ENCODE results near the gene MYRIP.
"Not testable (repeated sequence)": the region's sequence is repeated elsewhere in the genome, so short reads cannot be mapped to it uniquely, and the experiment has no call there.

DNA sequence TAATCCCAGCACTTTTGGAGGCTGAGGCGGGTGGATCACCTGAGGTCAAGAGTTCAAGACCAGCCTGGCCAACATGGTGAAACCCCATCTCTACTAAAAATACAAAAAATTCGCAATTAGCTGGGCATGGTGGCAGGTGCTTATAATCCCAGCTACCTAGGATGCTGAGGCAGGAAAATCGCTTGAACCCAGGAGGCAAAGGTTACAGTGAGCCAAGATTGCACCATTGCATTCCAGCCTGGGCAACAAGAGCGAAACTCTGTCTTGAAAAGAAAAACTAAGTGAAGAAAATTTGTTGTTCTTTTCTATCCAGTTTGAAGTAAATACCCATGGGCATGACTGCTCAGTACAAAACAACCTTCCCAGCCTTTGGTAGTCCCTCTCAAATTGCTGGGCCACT, 24.4 kb downstream of the MYRIP start:
- TF ChIP-seq TAF1 (IDR thresholded peaks at IDR 0.05; ENCODE audit: borderline replicate concordance, low read depth, low read length); POLR2A (IDR thresholded peaks at IDR 0.05; ENCODE audit: low read depth, low read length): not testable (repeated sequence)

Measured in GM12892 (cell line).